NCI-H1694 (cell line): ENCODE data around the gene RCE1.

ENCODE experiments used
- DNase-seq: peaks from one replicate; lab custom pipeline; 2025; lab: John Stamatoyannopoulos, UW

RCE1 gene

GRCh38 chr11:66887526-66887925 is 44.3 kb downstream of the RCE1 start:
- DNase-seq: no peak

GRCh38 chr11:66888282-66888681 is 45.0 kb downstream of the RCE1 start:
- no peak for DNase-seq

DNA sequence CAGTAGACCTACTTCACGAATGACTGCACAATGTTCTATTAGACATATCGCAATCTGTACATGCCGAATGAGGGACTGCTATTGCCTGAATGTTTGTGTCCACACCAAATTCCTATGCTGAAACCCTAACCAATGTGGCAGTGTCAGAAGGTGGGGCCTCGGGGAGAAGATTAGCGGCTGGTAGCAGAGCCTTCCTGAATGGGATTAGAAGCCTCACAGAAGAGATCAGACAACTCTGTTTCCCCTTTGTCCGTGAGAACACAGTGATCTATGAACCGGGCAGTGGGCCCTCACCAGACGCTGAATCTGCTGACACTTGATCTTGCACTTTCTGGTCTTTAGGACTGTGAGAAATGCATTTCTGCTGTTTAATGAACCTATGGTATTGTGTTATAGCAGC is 46.7 kb downstream of the RCE1 start:
- no peak for DNase-seq

DNA sequence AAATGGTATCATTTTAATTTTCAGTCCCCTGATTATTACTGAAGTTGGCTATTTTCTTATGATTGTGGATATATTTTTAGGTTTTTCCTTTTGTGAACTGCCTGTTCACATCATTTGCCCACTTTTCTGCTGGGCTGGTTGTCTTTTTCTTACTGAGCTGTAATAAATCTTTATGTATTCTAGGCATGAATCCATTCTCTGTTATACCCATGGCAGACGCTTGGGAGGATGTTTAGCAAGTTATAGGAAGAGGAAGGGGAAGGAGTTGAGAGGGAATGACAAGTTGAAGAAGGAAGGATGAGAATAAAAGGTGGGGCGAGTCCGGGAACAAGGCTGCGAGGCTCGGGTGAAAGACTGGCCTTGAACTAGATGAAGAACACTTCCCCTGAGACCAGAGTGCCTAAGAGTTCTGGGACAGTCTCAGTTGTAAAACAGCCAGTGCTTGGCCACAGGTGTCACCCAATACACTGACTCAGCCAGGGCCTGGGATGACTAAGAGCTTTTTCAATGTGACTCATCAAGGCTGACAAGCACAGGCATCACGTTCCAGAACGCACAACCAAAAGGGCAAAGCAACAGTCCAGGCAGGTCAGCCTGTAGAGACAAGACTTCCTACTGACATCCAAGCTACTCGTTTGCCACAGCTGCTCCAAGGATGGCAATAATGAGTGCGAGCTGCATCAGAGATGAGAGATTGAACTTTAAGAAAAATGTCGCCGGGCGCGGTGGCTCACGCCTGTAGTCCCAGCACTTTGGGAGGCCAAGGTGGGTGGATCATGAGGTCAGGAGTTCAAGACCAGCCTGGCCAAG is 48.8 kb downstream of the RCE1 start:
- DNase-seq: no peak

DNA sequence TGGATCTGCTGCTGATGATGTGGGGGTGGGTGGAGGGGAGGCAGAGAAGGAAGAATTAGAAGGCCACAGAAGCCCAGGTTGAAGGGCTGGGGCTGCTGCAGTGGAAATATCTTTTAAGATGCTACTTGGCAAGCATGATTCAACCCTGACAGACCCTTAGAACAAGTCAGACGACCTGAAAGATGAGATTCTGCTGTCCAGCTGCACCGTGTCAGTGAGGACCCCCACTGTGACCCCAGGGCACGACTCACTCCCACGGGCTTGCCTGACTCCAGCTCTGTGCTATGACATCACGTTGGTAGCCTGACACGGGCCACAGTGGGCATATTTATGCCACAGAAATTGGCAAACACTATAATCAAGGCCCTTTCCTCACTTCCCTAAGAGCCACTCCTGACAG is 49.7 kb downstream of the RCE1 start:
- DNase-seq: no peak

DNA sequence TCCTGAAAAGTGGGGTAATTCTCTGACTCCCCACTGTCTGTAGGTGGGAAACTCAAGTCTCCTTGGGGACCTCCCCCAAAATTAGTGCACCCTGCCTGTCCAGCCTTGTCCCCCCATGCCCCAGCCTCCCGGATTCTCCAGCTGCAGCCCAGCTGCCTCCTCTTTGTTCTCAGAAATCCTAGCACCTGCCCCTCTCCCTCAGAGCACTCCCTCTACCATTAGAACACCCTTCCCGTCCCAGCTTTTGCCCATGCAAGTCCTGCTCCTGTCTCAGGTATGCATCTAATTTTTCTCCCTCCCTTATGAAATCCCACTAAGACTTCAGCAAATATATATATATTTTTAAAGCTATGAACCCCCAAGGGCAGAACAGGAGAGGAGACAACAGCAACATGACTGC is 50.9 kb downstream of the RCE1 start:
- no peak for DNase-seq
